ENCODE data around the gene ZFAND2A. TPM values are rescaled to one million over a fixed set of nuclear protein-coding genes. Genes with fewer than 3 reads are reported as not detected.
"Not testable (repeated sequence)": the region's sequence is repeated elsewhere in the genome, so short reads cannot be mapped to it uniquely, and the experiment has no call there.

Gene ZFAND2A
- 17.7 and 26.5 TPM in 2 replicates for total RNA-seq (2014; rRNA removed; shearing (Covaris generic))

GRCh38 chr7:1159891-1160669, at the start of gene ZFAND2A:
TSS of gene ZFAND2A (minus strand) at chr7:1160196. CDS start at chr7:1158212, 1,984 bp downstream.
- in situ Hi-C loops (cut with HindIII; ENCODE audit: low sequenced_read_pairs) = no loop called here
- peak; percentile 94 for DNase-seq (ENCODE audit: low spot score)

- no peak for DNase-seq (ENCODE audit: low spot score)
- in situ Hi-C loops (cut with HindIII; ENCODE audit: low sequenced_read_pairs) = no loop called here
These were observed 49.1 kb upstream of the ZFAND2A start for GRCh38 chr7:1209097-1209496.

- in situ Hi-C loops (cut with HindIII; ENCODE audit: low sequenced_read_pairs); DNase-seq (ENCODE audit: low spot score): not testable (repeated sequence)
These were observed 45.7 kb upstream of the ZFAND2A start for GRCh38 chr7:1205742-1206141.

- DNase-seq (ENCODE audit: low spot score) = peak; percentile 94
- in situ Hi-C loops (cut with HindIII; ENCODE audit: low sequenced_read_pairs) = no loop called here
These were observed 44.6 kb upstream of the ZFAND2A start for GRCh38 chr7:1204460-1205140.

- in situ Hi-C loops (cut with HindIII; ENCODE audit: low sequenced_read_pairs); DNase-seq (ENCODE audit: low spot score): not testable (repeated sequence)
These were observed 42.9 kb upstream of the ZFAND2A start for GRCh38 chr7:1202914-1203313.

- DNase-seq (ENCODE audit: low spot score) = no peak
- in situ Hi-C loops (cut with HindIII; ENCODE audit: low sequenced_read_pairs) = no loop called here
These were observed 41.9 kb upstream of the ZFAND2A start for GRCh38 chr7:1201916-1202315.

GRCh38 chr7:1200045-1200444, 40.0 kb upstream of the ZFAND2A start:
- in situ Hi-C loops (cut with HindIII; ENCODE audit: low sequenced_read_pairs) = no loop called here
- peak; percentile 51 for DNase-seq (ENCODE audit: low spot score)

GRCh38 chr7:1197997-1198625, 38.1 kb upstream of the ZFAND2A start:
- peak; percentile 30 for DNase-seq (ENCODE audit: low spot score)
- in situ Hi-C loops (cut with HindIII; ENCODE audit: low sequenced_read_pairs) = no loop called here

- DNase-seq (ENCODE audit: low spot score) = no peak
- in situ Hi-C loops (cut with HindIII; ENCODE audit: low sequenced_read_pairs) = no loop called here
These were observed 37.0 kb upstream of the ZFAND2A start for GRCh38 chr7:1196950-1197349.

GRCh38 chr7:1196441-1196840, 36.4 kb upstream of the ZFAND2A start:
- DNase-seq (ENCODE audit: low spot score); in situ Hi-C loops (cut with HindIII; ENCODE audit: low sequenced_read_pairs): not testable (repeated sequence)

GRCh38 chr7:1193593-1194424, 33.8 kb upstream of the ZFAND2A start:
- peak; percentile 88 for DNase-seq (ENCODE audit: low spot score)
- in situ Hi-C loops (cut with HindIII; ENCODE audit: low sequenced_read_pairs) = no loop called here

GRCh38 chr7:1192171-1192676, 32.2 kb upstream of the ZFAND2A start:
- in situ Hi-C loops (cut with HindIII; ENCODE audit: low sequenced_read_pairs) = no loop called here
- no peak for DNase-seq (ENCODE audit: low spot score)

GRCh38 chr7:1189986-1190772, 30.2 kb upstream of the ZFAND2A start:
- no peak for DNase-seq (ENCODE audit: low spot score)
- in situ Hi-C loops (cut with HindIII; ENCODE audit: low sequenced_read_pairs) = no loop called here

GRCh38 chr7:1188720-1189294, 28.8 kb upstream of the ZFAND2A start:
- no peak for DNase-seq (ENCODE audit: low spot score)
- in situ Hi-C loops (cut with HindIII; ENCODE audit: low sequenced_read_pairs) = no loop called here

- in situ Hi-C loops (cut with HindIII; ENCODE audit: low sequenced_read_pairs) = no loop called here
- no peak for DNase-seq (ENCODE audit: low spot score)
These were observed 27.1 kb upstream of the ZFAND2A start for GRCh38 chr7:1187127-1187526.

GRCh38 chr7:1181640-1182039, 21.6 kb upstream of the ZFAND2A start:
- DNase-seq (ENCODE audit: low spot score) = no peak
- in situ Hi-C loops (cut with HindIII; ENCODE audit: low sequenced_read_pairs) = no loop called here

GRCh38 chr7:1181031-1181430, 21.0 kb upstream of the ZFAND2A start:
- in situ Hi-C loops (cut with HindIII; ENCODE audit: low sequenced_read_pairs) = no loop called here
- no peak for DNase-seq (ENCODE audit: low spot score)

GRCh38 chr7:1176891-1177373, 16.9 kb upstream of the ZFAND2A start:
- DNase-seq (ENCODE audit: low spot score) = peak; percentile 61
- in situ Hi-C loops (cut with HindIII; ENCODE audit: low sequenced_read_pairs) = loop anchor here (10.0 kb wide), 1 partner anchor 212 kb away; no protein-coding TSS in a partner anchor
